GM19438 (cell line): ENCODE data around the gene KRT38.
"Not testable (repeated sequence)": the region's sequence is repeated elsewhere in the genome, so short reads cannot be mapped to it uniquely, and the experiment has no call there.

Experiments
- ATAC-seq: cut with Tn5 transposase; IDR thresholded peaks from one replicate; pipeline ENCODE4 v1.9.1; 2021; ENCODE audit warnings: low read depth; ENCODE audit not compliant: unreplicated experiment

Gene KRT38

DNA sequence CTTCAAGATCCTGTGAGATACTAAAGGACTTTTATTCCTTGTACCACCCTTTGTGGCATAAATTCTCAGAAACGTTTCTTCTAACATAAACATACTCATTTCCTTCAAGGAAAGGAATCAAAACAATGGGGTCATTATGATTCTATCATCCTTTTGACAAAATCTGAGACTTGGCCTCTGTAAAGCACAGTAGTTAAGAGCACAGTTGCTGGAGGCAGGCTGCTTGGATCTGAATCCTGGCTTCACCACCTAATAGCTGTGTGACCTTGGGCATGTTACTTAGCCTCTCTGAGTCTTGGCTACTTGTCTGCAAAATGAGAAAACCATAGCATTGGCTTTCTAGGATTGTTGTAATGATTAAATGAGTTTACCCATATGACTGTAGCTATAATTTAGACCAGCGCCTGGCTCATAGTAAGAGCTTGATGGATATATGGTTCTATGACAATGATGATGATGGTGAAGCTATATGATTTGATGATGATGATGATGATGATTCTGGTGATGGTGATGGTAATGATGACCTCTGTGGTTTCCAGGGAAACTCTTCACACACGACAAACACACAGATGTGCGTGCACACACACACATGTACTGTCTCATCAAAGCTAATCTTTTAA is 37.3 kb downstream of the KRT38 start:
- ATAC-seq, result no peak

DNA sequence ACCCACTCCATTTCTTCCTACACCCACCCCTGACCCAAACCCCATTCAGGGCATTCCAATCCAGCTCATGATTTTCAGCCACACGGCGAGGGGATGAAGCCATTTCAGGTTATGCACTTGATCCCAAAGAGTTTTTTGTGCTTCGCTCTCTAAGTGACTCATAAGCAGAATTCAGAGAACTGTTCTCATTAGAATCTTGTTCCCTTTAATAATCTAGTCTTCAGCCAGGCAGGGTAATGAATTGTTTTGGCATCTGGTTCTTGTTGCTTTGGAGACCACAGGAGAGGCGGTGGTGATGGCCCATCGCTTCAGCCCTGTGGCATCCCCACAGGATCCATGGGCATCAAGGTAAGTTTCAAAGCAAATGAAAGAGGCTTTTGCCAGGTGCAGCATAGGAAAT is 38.6 kb downstream of the KRT38 start:
- ATAC-seq, result no peak

DNA sequence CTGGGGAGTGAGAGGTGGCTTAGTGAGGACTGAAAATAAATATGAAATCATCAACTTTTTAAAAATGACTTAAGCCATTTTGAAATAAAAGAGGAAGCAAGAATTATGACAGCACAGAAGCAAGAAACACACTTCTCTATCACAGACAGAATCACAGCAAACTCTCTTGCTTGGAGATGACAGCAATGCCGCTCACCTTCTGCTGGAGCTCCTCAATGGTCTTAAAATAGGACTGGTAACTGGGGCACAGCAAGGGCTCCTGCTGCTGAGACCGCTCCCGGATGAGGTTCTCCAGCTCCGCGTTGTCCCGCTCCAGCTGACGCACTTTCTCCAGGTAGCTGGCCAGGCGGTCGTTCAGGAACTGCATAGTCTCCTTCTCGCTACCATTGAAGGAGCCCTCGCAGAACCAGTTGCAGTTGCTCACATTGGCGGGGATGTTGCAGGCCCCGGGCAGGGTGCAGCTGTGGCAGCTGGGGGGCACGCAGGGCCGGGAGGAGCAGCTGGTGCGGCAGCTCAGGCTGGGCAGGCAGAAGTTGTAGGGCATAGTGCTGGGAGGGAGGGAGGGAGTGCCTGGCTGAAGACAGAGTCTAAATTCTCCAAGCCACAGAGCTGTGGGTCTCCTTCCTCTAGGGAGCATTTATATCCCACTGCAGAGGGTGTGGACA is 43.7 kb downstream of the KRT38 start, which contains the start of gene KRT31:
Gene KRT31, minus strand, starts transcription at position 613 of the 665 bp plus-strand sequence. Its CDS starts 69 bp downstream, at position 544.
- no peak for ATAC-seq

DNA sequence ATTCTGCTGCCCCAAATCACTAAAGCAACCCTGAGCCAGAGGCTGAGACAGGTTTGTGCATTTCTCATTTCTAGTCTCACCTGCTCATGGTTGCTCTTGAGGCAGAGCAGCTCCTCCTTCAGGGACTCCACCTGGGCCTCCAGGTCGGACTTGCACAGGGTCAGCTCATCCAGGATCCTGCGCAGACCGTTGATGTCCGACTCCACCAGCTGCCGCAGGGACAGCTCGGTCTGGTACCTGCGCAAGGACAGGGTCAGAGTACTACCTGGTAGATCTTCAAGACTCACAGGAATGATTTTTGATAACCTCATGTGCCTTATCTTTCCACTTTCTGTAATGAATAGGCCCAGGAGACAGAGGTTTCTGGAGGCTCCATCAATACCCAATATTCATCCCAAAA is 44.4 kb downstream of the KRT38 start:
- no peak for ATAC-seq

DNA sequence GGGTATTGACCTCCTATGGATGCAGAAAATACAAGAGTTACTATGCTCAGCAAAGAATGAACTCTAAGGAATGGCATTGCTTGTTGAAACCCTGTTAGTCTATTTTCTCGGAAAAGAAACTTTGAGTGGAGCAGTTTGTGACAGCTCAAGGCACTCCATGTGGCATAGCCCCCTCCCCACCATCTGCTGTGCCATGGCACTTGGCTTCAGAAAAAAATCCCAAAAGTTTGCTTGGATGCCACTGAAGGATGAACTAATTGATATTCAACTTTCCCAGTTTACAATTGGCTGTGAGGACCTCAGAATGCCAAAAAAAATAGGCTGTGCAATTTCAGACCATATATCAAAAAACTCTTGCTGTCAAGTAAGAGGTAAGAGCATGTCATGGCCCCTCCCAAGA is 45.2 kb downstream of the KRT38 start:
- no peak for ATAC-seq

DNA sequence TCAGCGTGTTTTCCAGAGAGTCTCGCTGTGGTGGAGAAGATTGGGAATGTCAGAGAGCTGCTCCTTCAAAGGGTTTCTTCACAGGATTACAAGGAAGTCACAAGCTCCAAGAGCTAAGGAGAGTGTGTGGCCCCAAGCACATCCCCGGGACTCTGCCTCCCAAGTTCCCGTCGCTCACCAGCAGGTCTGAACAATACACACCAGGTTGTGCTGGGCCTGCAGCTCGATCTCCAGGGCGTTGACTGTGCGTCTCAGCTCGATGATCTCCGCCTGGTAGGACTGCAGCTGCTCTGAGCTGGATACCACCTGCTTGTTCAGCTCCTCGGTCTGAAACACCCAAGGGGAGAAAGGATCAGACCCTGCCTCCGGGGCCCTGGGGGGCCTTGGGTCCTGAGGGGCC is 45.7 kb downstream of the KRT38 start:
- not testable (repeated sequence) for ATAC-seq

DNA sequence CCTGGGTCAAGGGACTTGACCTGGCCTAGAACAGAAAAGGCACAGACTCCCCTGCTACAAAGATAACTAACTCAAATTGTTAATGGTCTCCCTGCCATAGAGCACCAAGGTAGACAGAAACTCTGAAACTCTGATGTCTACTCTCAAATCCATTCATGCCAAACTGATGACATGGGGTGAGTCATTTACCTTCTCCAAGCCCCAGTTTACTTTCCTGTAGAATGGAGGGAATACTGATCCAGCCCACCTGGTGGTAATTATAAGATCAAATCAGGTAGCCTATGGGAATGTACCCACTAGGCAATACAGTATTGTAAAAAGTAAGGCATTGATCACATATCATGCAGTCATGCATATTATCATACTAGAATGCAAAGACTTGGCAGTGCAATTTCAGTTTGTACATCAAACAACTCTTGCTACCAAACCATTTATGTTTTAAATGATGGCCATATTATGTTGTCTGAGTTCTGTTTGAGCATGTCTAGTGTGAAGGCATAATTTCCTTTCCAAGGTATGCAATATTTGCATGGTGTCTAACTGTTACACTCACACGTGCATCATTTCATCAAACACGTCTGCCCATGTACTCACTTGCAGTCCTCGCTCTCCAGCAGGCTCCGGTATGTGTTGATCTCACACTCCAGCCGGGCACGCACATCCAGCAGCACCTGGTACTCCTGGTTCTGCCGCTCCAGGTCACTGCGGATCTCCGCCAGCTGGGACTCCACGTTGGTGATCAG is 46.4 kb downstream of the KRT38 start:
- no peak for ATAC-seq

DNA sequence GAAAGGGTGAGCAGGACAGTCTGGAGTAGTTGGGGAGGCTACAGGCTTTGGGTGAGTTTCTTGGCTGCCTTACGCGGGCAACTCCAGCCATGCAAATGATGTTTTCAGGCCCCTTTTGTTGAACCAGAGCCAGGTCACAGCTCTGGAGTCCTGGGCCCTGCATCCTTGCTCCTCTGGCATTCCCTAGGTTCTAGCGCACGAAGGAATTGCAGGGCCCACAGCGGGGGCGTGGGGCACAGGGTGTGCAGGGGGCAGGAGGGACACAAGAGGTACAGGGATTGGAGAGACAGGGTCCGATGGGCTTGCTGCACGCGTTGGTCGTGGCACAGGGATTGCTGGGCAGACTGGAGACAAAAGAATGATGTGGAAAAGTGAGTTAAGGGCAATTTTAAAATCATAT is 47.0 kb downstream of the KRT38 start:
- ATAC-seq, result no peak

DNA sequence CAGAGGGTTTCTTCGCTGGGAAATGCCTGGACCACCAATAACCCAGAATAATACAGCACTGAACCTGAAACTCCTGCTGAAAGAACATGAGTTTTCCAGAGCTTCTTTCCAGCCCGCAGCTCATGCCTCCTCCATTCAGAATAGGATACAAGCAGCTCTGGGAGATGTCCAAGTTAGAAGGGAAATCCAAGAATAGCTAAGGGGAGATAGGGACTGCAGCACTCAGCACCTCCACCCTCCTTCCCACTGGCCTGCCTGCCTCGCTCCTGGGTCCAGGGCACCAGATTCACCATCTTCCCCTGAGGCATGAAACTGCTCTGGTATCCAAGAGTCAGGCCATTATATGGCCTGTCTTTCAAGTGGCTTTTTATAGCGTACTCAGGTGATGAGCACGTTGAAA is 47.5 kb downstream of the KRT38 start:
- ATAC-seq, result no peak

DNA sequence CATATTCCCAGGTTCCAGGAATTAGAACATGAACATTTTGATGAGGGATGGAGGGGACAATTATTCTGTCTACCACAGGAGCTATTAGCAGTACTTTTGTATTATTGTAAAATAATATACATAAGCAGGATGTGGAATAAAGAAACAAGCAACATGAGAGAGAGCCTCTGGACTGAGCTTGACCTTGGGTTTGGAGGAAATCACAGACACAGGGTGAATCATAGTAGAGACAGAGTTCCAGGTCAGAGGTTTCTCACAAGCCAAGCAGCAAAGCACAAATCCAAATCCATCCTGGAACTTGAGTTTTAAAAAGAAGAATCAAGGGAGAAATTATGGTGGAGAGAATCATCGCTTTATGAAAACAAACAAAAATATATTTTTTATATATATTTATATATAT is 48.5 kb downstream of the KRT38 start:
- ATAC-seq, result no peak

DNA sequence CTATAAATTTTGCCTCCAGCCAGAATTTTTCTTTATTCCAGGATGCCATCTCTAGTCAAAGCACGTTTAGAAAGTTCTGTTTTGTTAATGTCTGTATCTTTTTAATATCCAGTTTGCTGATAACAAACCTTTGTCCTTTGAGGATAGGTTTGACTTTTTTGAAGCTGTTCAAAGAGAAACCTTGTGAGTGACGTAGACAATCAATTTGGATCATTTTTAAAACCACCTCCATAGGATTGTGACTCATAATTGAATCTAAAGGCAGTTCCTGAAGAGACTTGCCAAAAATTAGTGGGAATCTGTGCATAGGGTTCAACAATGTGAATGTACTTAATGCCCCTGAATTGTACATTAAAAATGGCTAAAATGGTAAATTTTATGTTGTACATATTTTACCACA is 49.2 kb downstream of the KRT38 start:
- ATAC-seq, result no peak

DNA sequence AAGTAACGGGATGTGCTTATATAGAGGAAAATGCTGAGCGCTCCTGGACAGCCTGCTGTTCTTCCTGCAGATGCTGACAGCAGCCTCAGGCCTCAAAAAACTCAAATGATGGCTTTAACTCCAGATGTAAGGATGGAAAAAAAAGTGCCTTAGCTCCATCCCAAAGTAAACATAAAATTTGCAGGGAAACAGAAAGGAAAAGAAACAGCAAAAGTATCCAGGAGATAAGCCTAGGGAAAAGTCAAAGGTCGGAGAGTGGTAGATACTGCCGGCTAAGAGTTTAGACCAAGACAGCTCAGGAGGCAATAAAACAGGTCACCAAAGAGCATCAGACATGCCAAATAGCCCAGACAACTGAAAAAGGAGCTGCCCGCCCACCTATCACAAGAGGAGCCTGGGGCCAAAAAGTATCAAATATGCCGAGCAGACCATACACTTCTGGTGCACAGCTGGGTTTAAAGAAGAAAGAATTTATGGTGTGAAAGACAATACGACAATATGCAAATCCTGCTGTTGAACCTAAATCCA is 50.3 kb downstream of the KRT38 start:
- no peak for ATAC-seq

DNA sequence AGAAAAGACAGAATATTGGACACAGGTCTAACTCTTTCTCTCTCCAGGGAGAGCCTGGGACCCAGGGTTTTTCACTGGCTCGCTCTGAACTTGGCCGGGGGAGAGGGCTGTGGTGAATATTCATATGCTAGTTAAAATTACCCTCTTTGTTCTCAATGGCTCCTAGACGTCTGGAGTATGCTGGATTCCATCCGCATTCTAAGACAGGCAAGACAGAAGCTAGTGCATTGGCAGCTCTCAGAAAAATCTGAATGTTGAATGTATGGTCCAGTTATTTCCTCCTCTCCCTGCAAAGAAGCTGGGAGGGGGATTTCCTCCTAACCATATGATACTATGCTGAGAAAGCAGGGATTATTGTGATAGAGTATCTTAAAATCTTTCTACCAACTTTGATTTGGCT is 53.1 kb downstream of the KRT38 start:
- ATAC-seq, result no peak

DNA sequence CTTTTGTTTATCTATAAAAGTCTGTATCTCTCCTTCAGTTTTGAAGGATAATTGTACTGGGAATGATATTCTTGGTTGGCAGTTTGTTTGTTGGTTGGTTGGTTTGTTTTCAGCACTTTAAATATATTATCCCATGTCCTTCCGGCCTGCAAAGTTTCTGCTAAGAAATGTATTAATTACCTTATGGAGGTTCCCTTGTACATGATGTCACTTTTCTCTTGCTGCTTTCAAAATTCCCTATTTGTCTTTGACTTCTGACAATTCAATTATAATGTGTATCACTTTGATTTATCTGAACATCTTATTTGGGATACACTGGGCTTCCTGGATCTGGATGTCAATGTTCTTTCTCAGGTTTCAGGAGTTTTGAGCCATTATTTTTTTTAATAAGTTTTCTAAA is 54.6 kb downstream of the KRT38 start:
- ATAC-seq, result no peak
